ENCODE data around the gene EXOSC5. TPM values are rescaled to one million over a fixed set of nuclear protein-coding genes. Genes with fewer than 3 reads are reported as not detected.

EXOSC5 gene
- total and polyA plus RNA-seq, 2 of the 13 experiments (the other 11 are each of a cell fraction or from before 2014, with no cell fraction given) = 24.1 to 26.5 TPM

GRCh38 chr19:41428481-41428859 lies 31.3 kb upstream of the EXOSC5 start:
- intact Hi-C loops (cut with micrococcal nuclease; ENCODE audit: unreplicated experiment) = no loop called here
- no TSS peak for BruUV-seq (replicated peaks)
- Histone ChIP-seq H3K9me3 (ENCODE audit: low read length) (no peaks in the 10 kb centered on the region), H2AFZ (ENCODE audit: low read length) (no peak overlapping the region), H3K4me3 (replicated peaks in 1 of 3; ENCODE audit: insufficient read depth in 1 of 3, low read depth in 2 of 3, low read length in 3 of 3) (0 out of 6 replicates have a peak overlapping the region, but pooled peaks of 1 of the 3 experiments have one; percentile 76), H3K79me2 (ENCODE audit: insufficient read depth, low read length) (no peaks in the 10 kb centered on the region), H3K9ac (ENCODE audit: insufficient read depth, low read depth, low read length) (no peak overlapping the region), H3K36me3 (replicated peaks in 1 of 2; ENCODE audit: control insufficient read depth in 1 of 2, insufficient read depth in 2 of 2, low read length in 2 of 2) (peaks cover 12 to 26% of the 10 kb centered on the region in 2 experiments; a peak in 4 of 5 replicates), H3K4me1 (ENCODE audit: insufficient read depth, low read length) (peaks cover 59% of the 10 kb centered on the region), H3K4me2 (ENCODE audit: low read depth, low read length) (peak overlapping the region; percentile 72; the same call in 1 of the 2 replicates), H4K20me1 (ENCODE audit: insufficient read depth, low read length) (no peaks in the 10 kb centered on the region), H3K27me3 (ENCODE audit: control insufficient read depth in 1 of 2, insufficient read depth in 2 of 2, low read length in 2 of 2) (no peaks in the 10 kb centered on the region), H3K27ac (ENCODE audit: extremely low read length, insufficient read depth, low read length) (no peak overlapping the region)
- in situ Hi-C loops (cut with HindIII; ENCODE audit: extremely low pct_ligation_motif_present, low pct_unique_long_range_greater_than_20kb) = no loop called here
- FAIRE-seq = no peak
- WGBS (ENCODE audit: low lambda C conversion rate) = 91% methylated on average over 1 of the region's 1 CpG
- POLR2A ChIA-PET = interaction anchor here (3.7 kb wide), 1 partner anchor 10 kb away, joined by 55 read pairs; the partner anchor contains the start of gene DMAC2
- no peak for TF ChIP-seq ERF (CRISPR knock-in tag; IDR thresholded peaks at IDR 0.05)
- peak; percentile 3 for TF ChIP-seq AGO2 (optimal IDR thresholded peaks at IDR 0.05; ENCODE audit: low read depth, low read length)
- CTCF ChIA-PET (ENCODE audit: low intra/inter-chr PET ratio, low total read pairs) = no interaction called here
- DNase-seq (ENCODE audit: low spot score) = no peak
- ATAC-seq = no peak

GRCh38 chr19:41427647-41428480 lies 30.7 kb upstream of the EXOSC5 start:
- ChIA-PET CTCF (ENCODE audit: low intra/inter-chr PET ratio, low total read pairs) (no interaction called here), POLR2A (interaction anchor here (0.8 to 3.7 kb wide), 8 partner anchors 11 to 165 kb away, joined by 3 to 55 read pairs (median 4); partner anchors contain the start of genes B9D2 and DMAC2)
- no TSS peak for BruUV-seq (replicated peaks)
- peak; percentile 35 for ATAC-seq
- in situ Hi-C loops (cut with HindIII; ENCODE audit: extremely low pct_ligation_motif_present, low pct_unique_long_range_greater_than_20kb) = no loop called here
- Histone ChIP-seq H3K9me3 (ENCODE audit: low read length) (no peaks in the 10 kb centered on the region), H3K36me3 (replicated peaks in 1 of 2; ENCODE audit: control insufficient read depth in 1 of 2, insufficient read depth in 2 of 2, low read length in 2 of 2) (peaks cover 14 to 20% of the 10 kb centered on the region in 2 experiments; a peak in 4 of 5 replicates), H3K4me1 (ENCODE audit: insufficient read depth, low read length) (peaks cover 59% of the 10 kb centered on the region), H4K20me1 (ENCODE audit: insufficient read depth, low read length) (no peaks in the 10 kb centered on the region), H3K27me3 (ENCODE audit: control insufficient read depth in 1 of 2, insufficient read depth in 2 of 2, low read length in 2 of 2) (no peaks in the 10 kb centered on the region), H3K79me2 (ENCODE audit: insufficient read depth, low read length) (no peaks in the 10 kb centered on the region), H3K9ac (ENCODE audit: insufficient read depth, low read depth, low read length) (0 out of 2 replicates have a peak overlapping the region, but pooled peaks have one; percentile 39), H3K27ac (ENCODE audit: extremely low read length, insufficient read depth, low read length) (no peak overlapping the region), H3K4me2 (ENCODE audit: low read depth, low read length) (peak overlapping the region; percentile 72), H2AFZ (ENCODE audit: low read length) (no peak overlapping the region), H3K4me3 (replicated peaks in 1 of 3; ENCODE audit: insufficient read depth in 1 of 3, low read depth in 2 of 3, low read length in 3 of 3) (peak overlapping the region; percentile 26 to 76 (median 62); a peak in 4 of 6 replicates)
- WGBS (ENCODE audit: low lambda C conversion rate) = 39% methylated on average over 17 of the region's 23 CpGs
- DNase-seq (ENCODE audit: low spot score) = no peak
- intact Hi-C loops (cut with micrococcal nuclease; ENCODE audit: unreplicated experiment) = no loop called here
- FAIRE-seq = no peak
- TF ChIP-seq CTCF (CRISPR knock-in tag; IDR thresholded peaks at IDR 0.05) (peak; percentile 19; the same call in 1 of the 2 replicates), AGO2 (optimal IDR thresholded peaks at IDR 0.05; ENCODE audit: low read depth, low read length) (peak; percentile 8), PCBP1 (IDR thresholded peaks at IDR 0.05; ENCODE audit: borderline replicate concordance, low read depth, low read length) (peak; percentile 57; the same call in 1 of the 2 replicates), GABPB1 (CRISPR knock-in tag; IDR thresholded peaks at IDR 0.05) (peak; percentile 6; the same call in 1 of the 2 replicates), FOXJ3 (CRISPR knock-in tag; IDR thresholded peaks at IDR 0.05; ENCODE audit: borderline replicate concordance) (no peak), ZNF572 (CRISPR knock-in tag; IDR thresholded peaks at IDR 0.05) (no peak), ZNF282 (IDR thresholded peaks at IDR 0.05; ENCODE audit: partially characterized antibody) (no peak), ARID4A (CRISPR knock-in tag; IDR thresholded peaks at IDR 0.05; ENCODE audit: borderline replicate concordance) (0 out of 2 replicates have a peak, but pooled peaks have one; percentile 5)
